Uterus (tissue), 4 donors: ENCODE measurements around the gene TRAF1. TPM values are rescaled to one million over a fixed set of nuclear protein-coding genes. Genes with fewer than 3 reads are reported as not detected.
A peak's percentile ranks its signal among the peaks of the same experiment; 100 is the strongest.
"Not testable (repeated sequence)": the region's sequence is repeated elsewhere in the genome, so short reads cannot be mapped to it uniquely, and the experiment has no call there.

Source experiments
- DNase-seq, 2 donors: peaks; one replicate each; pipeline ENCODE4 v3.0.0-alpha.2; 2019 to 2020
- H3K27ac ChIP-seq, 2 donors: fragments of 200-600 bp; sonication (generic); 1 replicate in 1 of 2; 2 replicates in 1 of 2; pipeline ENCODE4 v1.5.1; 2016 to 2018
- H3K27me3 ChIP-seq, 2 donors: fragments of 200-600 bp; sonication (generic); one replicate each; pipeline ENCODE4 v1.5.1; 2018 to 2019; ENCODE audit warnings: control low read depth in 1 of 2
- H3K36me3 ChIP-seq, 2 donors: fragments of 200-600 bp; sonication (generic); one replicate each; pipeline ENCODE4 v1.5.1; 2019; ENCODE audit warnings: control low read depth in 1 of 2
- H3K4me1 ChIP-seq, 2 donors: fragments of 200-600 bp; sonication (generic); one replicate each; pipeline ENCODE4 v1.5.1; 2018 to 2019; ENCODE audit warnings: control low read depth in 1 of 2
- H3K4me3 ChIP-seq, 2 donors: fragments of 200-600 bp; sonication (generic); 1 replicate in 1 of 2; 2 replicates in 1 of 2; pipeline ENCODE4 v1.5.1; 2018 to 2019; ENCODE audit warnings: mild to moderate bottlenecking in 1 of 2
- H3K9me3 ChIP-seq, 2 donors: fragments of 200-600 bp; sonication (generic); one replicate each; pipeline ENCODE4 v1.5.1; 2019; ENCODE audit warnings: control low read depth in 1 of 2
- CTCF ChIP-seq, 4 experiments: fragments of 200-600 bp in 2 of 4; fragments of 450-650 bp in 2 of 4; sonication (generic) in 2 of 4; IDR thresholded peaks; one replicate each; pipeline ENCODE4 v1.5.1; 2016 to 2019; ENCODE audit warnings: antibody characterized with exemption in 4 of 4, mild to moderate bottlenecking in 2 of 4, moderate library complexity in 1 of 4
- POLR2A ChIP-seq, 2 donors: fragments of 450-650 bp; IDR thresholded peaks; one replicate each; pipeline ENCODE4 v1.6.1; 2016; ENCODE audit warnings: antibody characterized with exemption in 2 of 2, mild to moderate bottlenecking in 1 of 2, moderate library complexity in 1 of 2
- intact Hi-C: fragments of 100-400 bp; cut with DNase I; formaldehyde crosslinking; loops from one replicate; pipeline ENCODE4 v1.15.1; 2023; ENCODE audit warnings: low total_unique reads
- total RNA-seq, 4 donors: library from RNA; depleted of rRNA in 3 of 4; stranded (reverse); fragments of >200 nt in 3 of 4; gene quantifications; one replicate each; pipeline versions ENCODE4 v1.1.0 to v1.2.4, GENCODE V29; 2014 to 2023
- donor health status: DM: yes; HTN: yes; CAD: no.

TRAF1 gene
- 1 to 10 TPM in 2 of 4 donors, under 1 TPM in 2; 0.51 to 8.7 (median 2.6) TPM for total RNA-seq

- no peak for TF ChIP-seq POLR2A (IDR thresholded peaks at IDR 0.05)
- no peak for TF ChIP-seq CTCF (IDR thresholded peaks at IDR 0.05)
- DNase-seq, result no peak
- Histone ChIP-seq H3K4me1 (no peaks in the 10 kb centered on the region), H3K36me3 (no peaks in the 10 kb centered on the region), H3K4me3 (no peak within 1 kb of the TSS), H3K27ac (peak within 1 kb of the TSS in 1 of 2 donors; percentile 88), H3K27me3 (no peaks in the 10 kb centered on the region), H3K9me3 (no peaks in the 10 kb centered on the region)
- intact Hi-C loops, result no loop called here
Observed at GRCh38 chr9:120926397-120926928, at the start of gene TRAF1. Gene TRAF1, minus strand, starts transcription at chr9:120926796. Its CDS starts 721 bp downstream, at chr9:120926075.

- Histone ChIP-seq H3K4me3 (no peak overlapping the region), H3K36me3 (no peaks in the 10 kb centered on the region), H3K4me1 (no peaks in the 10 kb centered on the region), H3K9me3 (no peaks in the 10 kb centered on the region), H3K27me3 (no peaks in the 10 kb centered on the region), H3K27ac (no peak overlapping the region)
- DNase-seq, result no peak
- TF ChIP-seq CTCF (IDR thresholded peaks at IDR 0.05) (no peak), POLR2A (IDR thresholded peaks at IDR 0.05) (no peak)
- intact Hi-C loops, result no loop called here
Observed at GRCh38 chr9:120974921-120975320, 48.3 kb upstream of the TRAF1 start.

- DNase-seq, result no peak
- Histone ChIP-seq H3K27ac (no peak overlapping the region), H3K9me3 (no peaks in the 10 kb centered on the region), H3K27me3 (no peaks in the 10 kb centered on the region), H3K36me3 (no peaks in the 10 kb centered on the region), H3K4me3 (no peak overlapping the region), H3K4me1 (no peaks in the 10 kb centered on the region)
- TF ChIP-seq CTCF (IDR thresholded peaks at IDR 0.05), result no peak
- no peak for TF ChIP-seq POLR2A (IDR thresholded peaks at IDR 0.05)
- intact Hi-C loops, result no loop called here
Observed at GRCh38 chr9:120974181-120974580, 47.6 kb upstream of the TRAF1 start.

GRCh38 chr9:120971938-120972337 is 45.3 kb upstream of the TRAF1 start:
- Histone ChIP-seq H3K9me3 (no peaks in the 10 kb centered on the region), H3K27me3 (no peaks in the 10 kb centered on the region), H3K4me1 (no peaks in the 10 kb centered on the region), H3K36me3 (no peaks in the 10 kb centered on the region), H3K27ac (no peak overlapping the region), H3K4me3 (no peak overlapping the region)
- no peak for TF ChIP-seq CTCF (IDR thresholded peaks at IDR 0.05)
- no peak for TF ChIP-seq POLR2A (IDR thresholded peaks at IDR 0.05)
- intact Hi-C loops, result no loop called here
- no peak for DNase-seq

DNA sequence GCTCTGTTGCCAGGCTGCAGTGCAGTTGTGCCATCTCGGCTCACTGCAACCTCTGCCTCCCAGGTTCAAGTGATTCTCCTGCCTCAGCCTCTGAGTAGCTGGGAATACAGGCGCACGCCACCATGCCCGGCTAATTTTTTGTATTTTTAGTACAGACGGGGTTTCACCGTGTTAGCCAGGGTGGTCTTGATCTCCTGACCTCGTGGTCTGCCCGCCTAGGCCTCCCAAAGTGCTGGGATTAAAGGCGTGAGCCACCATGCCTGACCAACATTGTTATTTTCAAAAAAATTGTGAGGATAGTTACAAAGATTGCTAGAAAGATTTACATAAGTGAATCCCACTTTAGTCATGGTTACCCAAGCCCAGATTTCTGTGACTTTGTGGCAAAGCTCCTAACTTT is 44.9 kb upstream of the TRAF1 start:
- H3K4me3 ChIP-seq, intact Hi-C loops, H3K36me3 ChIP-seq, H3K4me1 ChIP-seq, H3K9me3 ChIP-seq, H3K27me3 ChIP-seq, H3K27ac ChIP-seq, DNase-seq: not testable (repeated sequence)

- Histone ChIP-seq H3K27me3 (no peaks in the 10 kb centered on the region), H3K27ac (no peak overlapping the region), H3K4me1 (no peaks in the 10 kb centered on the region), H3K9me3 (no peaks in the 10 kb centered on the region), H3K36me3 (no peaks in the 10 kb centered on the region), H3K4me3 (no peak overlapping the region)
- TF ChIP-seq POLR2A (IDR thresholded peaks at IDR 0.05) (no peak), CTCF (IDR thresholded peaks at IDR 0.05) (no peak)
- intact Hi-C loops, result no loop called here
- no peak for DNase-seq
Observed at GRCh38 chr9:120970244-120970643, 43.6 kb upstream of the TRAF1 start.
